GM12801 (cell line): Measurements from ENCODE around the gene EPHB3.

Experiments used
- TF ChIP-seq, protein P1 (sequence below): IDR thresholded peaks from one replicate; pipeline ENCODE4 v1.5.1; 2011; ENCODE audit warnings: control low read depth; ENCODE audit not compliant: insufficient read length; ENCODE audit errors: extremely low read depth

The EPHB3 gene

DNA sequence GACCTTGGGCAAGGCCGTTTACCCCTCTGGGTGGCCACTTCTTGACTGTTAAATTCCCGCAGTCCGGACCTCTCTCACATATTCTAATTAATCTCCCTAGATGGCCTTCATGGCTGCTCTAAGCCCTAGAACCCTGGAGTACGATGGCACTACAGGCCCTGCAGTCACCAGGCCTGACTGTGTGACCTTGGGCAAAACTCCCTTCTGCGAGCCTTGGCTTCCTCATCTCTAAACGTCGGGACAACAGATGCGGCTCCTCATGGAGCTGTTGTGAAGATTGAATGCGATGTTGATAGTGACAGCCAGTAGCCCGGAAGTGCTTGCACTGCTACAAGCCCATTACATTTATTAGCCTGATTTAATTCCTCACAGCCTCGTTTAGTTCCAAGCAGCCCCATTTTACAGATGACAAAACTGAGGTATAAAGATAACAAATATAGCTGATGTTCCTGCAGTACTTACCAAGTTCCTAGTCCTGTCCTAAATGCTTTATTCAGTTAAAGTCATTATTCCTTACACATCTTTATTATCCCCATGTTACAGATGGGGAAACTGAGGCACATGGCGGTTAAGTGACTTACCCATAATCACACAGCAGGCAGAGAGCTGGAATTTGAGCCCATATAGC is 10.3 kb downstream of the EPHB3 start:
- TF ChIP-seq, protein P1, sequence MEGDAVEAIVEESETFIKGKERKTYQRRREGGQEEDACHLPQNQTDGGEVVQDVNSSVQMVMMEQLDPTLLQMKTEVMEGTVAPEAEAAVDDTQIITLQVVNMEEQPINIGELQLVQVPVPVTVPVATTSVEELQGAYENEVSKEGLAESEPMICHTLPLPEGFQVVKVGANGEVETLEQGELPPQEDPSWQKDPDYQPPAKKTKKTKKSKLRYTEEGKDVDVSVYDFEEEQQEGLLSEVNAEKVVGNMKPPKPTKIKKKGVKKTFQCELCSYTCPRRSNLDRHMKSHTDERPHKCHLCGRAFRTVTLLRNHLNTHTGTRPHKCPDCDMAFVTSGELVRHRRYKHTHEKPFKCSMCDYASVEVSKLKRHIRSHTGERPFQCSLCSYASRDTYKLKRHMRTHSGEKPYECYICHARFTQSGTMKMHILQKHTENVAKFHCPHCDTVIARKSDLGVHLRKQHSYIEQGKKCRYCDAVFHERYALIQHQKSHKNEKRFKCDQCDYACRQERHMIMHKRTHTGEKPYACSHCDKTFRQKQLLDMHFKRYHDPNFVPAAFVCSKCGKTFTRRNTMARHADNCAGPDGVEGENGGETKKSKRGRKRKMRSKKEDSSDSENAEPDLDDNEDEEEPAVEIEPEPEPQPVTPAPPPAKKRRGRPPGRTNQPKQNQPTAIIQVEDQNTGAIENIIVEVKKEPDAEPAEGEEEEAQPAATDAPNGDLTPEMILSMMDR, result no peak

DNA sequence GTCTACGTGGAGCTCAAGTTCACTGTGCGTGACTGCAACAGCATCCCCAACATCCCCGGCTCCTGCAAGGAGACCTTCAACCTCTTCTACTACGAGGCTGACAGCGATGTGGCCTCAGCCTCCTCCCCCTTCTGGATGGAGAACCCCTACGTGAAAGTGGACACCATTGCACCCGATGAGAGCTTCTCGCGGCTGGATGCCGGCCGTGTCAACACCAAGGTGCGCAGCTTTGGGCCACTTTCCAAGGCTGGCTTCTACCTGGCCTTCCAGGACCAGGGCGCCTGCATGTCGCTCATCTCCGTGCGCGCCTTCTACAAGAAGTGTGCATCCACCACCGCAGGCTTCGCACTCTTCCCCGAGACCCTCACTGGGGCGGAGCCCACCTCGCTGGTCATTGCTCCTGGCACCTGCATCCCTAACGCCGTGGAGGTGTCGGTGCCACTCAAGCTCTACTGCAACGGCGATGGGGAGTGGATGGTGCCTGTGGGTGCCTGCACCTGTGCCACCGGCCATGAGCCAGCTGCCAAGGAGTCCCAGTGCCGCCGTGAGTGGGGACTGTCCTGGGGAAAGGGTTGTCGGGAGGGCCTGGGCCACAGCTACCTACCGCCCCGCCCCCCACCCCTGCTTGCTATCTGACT is 11.2 kb downstream of the EPHB3 start:
- TF ChIP-seq, protein P1, result no peak

DNA sequence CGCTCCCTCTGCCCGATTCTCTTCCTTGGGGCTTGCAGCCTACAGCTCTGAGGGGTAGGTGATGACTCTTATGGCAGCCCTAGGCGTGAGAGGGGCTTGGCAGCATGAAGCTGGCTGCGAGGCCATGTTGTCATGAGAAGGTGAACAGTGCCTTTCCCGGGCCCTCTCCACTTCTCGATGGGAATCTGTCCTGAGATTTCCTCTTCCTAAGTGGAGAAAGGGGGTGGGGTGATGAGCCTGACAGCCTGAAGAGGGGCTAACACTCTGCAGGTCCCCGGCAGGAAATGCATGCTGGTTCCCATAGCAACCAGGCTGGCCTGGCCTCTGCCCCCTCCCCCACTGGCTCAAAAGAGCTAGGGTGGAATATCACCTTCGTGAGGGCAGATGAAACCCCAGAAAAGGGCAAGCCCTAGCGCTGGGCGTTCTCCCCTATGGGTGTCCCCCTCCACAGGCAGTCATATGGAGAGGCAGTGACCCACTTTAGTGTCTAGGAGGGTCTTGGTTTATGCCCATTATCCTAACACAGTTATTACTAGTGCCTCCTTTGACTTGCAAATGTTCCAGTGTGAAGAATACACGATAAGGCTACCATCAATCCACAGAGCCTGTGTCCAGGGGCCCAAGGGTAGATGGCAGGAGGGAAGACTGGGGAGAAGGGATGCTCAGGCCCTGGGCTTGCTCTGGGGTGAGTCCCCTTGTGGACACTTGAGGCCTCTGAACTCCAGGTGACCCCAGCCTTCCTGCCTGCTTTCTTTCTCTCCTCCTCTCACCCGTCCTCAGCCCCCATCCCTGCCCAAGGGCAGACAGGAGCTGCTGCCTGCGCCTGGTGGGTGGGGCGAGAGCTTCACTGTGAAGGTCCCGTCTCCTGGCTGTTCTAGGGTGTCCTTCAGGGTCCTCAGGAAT is 13.2 kb downstream of the EPHB3 start:
- TF ChIP-seq, protein P1, result no peak

DNA sequence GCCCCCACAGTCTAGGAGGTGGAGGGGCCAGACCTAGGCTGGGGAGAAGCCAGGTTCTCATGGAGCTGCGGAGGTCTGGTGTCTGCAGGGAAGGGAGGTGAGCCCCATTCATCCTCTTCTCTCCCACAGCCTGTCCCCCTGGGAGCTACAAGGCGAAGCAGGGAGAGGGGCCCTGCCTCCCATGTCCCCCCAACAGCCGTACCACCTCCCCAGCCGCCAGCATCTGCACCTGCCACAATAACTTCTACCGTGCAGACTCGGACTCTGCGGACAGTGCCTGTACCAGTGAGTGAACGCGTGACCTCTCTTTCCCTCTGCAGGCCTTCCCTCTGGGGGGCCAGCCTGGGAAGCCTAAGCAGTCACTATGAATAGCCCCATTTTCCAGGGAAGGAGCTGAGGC is 14.1 kb downstream of the EPHB3 start:
- TF ChIP-seq, protein P1, result no peak

DNA sequence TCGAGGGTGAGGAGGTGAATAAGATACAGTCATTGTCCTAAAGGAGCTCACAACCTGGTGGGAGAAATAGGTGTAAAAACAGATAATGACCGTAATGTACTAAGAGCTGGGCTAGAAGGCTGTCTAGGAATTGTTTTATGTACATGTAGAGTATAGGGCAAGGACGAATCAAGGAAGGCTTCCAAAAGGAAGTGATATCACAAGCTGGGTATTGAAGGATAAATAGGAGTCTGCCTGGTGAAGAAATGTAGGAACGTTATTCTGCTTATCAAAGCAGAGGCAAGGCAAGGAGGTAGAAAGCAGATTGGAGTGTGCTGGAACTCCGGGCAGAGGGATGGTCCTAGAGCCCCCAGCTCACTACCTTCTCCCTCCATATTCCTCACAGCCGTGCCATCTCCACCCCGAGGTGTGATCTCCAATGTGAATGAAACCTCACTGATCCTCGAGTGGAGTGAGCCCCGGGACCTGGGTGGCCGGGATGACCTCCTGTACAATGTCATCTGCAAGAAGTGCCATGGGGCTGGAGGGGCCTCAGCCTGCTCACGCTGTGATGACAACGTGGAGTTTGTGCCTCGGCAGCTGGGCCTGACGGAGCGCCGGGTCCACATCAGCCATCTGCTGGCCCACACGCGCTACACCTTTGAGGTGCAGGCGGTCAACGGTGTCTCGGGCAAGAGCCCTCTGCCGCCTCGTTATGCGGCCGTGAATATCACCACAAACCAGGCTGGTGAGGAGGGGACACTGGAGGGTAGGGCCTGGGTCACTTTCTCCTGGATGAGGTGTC is 15.1 kb downstream of the EPHB3 start:
- TF ChIP-seq, protein P1, result no peak

DNA sequence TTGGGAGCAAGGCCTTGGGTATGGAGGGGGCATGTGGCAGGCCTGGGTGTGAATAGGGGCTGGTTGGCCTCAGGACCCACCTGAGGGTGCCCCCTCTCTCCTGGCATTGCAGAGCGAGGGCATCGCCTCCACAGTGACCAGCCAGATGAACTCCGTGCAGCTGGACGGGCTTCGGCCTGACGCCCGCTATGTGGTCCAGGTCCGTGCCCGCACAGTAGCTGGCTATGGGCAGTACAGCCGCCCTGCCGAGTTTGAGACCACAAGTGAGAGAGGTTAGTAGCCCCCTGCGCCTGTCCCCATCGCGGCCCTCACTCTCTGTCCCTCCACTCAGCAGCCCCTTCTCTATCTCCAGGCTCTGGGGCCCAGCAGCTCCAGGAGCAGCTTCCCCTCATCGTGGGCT is 16.0 kb downstream of the EPHB3 start:
- TF ChIP-seq, protein P1, result no peak

DNA sequence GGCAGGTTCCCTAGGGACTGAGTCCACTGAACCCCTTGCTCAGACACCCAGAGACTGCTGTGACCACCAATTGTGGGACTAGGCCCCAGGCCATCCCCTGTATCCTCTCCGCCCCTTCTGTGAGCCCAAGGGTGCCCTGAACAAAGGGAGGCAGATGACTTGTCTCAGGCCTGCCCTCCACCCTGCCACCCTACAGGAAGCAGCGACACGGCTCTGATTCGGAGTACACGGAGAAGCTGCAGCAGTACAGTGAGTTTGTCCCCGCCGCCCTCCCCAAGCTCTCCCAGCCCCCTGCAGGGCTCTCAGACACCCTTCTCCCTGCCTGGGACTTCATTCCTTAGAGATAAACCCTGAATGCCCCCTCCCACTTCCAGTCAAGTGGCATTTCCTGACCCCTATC is 16.6 kb downstream of the EPHB3 start:
- TF ChIP-seq, protein P1, result no peak
